Lower leg skin (tissue), 4 donors: Measurements from ENCODE around the gene CPA5. TPM values are rescaled to one million over a fixed set of nuclear protein-coding genes. Genes with fewer than 3 reads are reported as not detected.

Source experiments
- DNase-seq, 2 donors: peaks; one replicate each; pipeline ENCODE4 v3.0.0-alpha.2; 2019; ENCODE audit warnings: low spot score in 2 of 2
- H3K4me3 ChIP-seq: fragments of 200-600 bp; sonication (generic); 2 replicates; pipeline ENCODE4 v1.5.1; 2017; ENCODE audit warnings: mild to moderate bottlenecking, low read depth; ENCODE audit not compliant: poor library complexity, severe bottlenecking
- CTCF ChIP-seq, 3 donors: fragments of 450-650 bp; IDR thresholded peaks; one replicate each; pipeline ENCODE4 v1.5.1; 2016; ENCODE audit warnings: antibody characterized with exemption in 3 of 3, mild to moderate bottlenecking in 3 of 3, moderate library complexity in 2 of 3
- POLR2A ChIP-seq, 2 donors: fragments of 450-650 bp; IDR thresholded peaks; one replicate each; pipeline ENCODE4 v1.6.1; 2016 to 2017; ENCODE audit warnings: antibody characterized with exemption in 2 of 2, mild to moderate bottlenecking in 1 of 2, moderate library complexity in 1 of 2
- WGBS, 2 donors: methylation state at CpG; one replicate each; pipeline ENCODE4 v1.1.5; 2018; 5-methylcytosine and 5-hydroxymethylcytosine counted together
- intact Hi-C: fragments of 100-400 bp; cut with DNase I; formaldehyde crosslinking; loops from one replicate; pipeline ENCODE4 v1.15.0; 2023; ENCODE audit warnings: low total_unique reads
- total RNA-seq, 4 donors: library from RNA; depleted of rRNA; stranded (reverse); fragments of >200 nt; gene quantifications; one replicate each; pipeline ENCODE4 v1.1.0, GENCODE V29; 2016

The CPA5 gene
- total RNA-seq, 4 donors from 2014 or later: not detected

GRCh38 chr7:130394421-130395195 is 50.0 kb downstream of the CPA5 start:
- no peak for TF ChIP-seq CTCF (IDR thresholded peaks at IDR 0.05)
- no peak for TF ChIP-seq POLR2A (IDR thresholded peaks at IDR 0.05)
- WGBS, 2 donors: 82 to 85% methylated on average over 7 of the region's 7 CpGs
- intact Hi-C loops: no loop called here
- no peak overlapping the region for H3K4me3 ChIP-seq
- no peak for DNase-seq

GRCh38 chr7:130395421-130395820 is 50.8 kb downstream of the CPA5 start:
- no peak for DNase-seq
- H3K4me3 ChIP-seq: no peak overlapping the region
- TF ChIP-seq CTCF (IDR thresholded peaks at IDR 0.05) (no peak), POLR2A (IDR thresholded peaks at IDR 0.05) (no peak)
- 75 to 78% methylated on average over 5 of the region's 5 CpGs for WGBS, 2 donors
- intact Hi-C loops: no loop called here

- intact Hi-C loops: no loop called here
- WGBS, 2 donors: 59 to 64% methylated on average over 3 of the region's 3 CpGs
- DNase-seq: no peak
Measured at GRCh38 chr7:130396109-130396508, 51.5 kb downstream of the CPA5 start.

GRCh38 chr7:130397051-130397757 is 52.6 kb downstream of the CPA5 start:
- TF ChIP-seq CTCF (IDR thresholded peaks at IDR 0.05) (no peak), POLR2A (IDR thresholded peaks at IDR 0.05) (no peak)
- 69 to 70% methylated on average over 7 of the region's 7 CpGs for WGBS, 2 donors
- no peak overlapping the region for H3K4me3 ChIP-seq
- DNase-seq: no peak
- intact Hi-C loops: no loop called here

More at GRCh38 chr7:130396109-130396508, 51.5 kb downstream of the CPA5 start:
- TF ChIP-seq CTCF (IDR thresholded peaks at IDR 0.05): no peak
- TF ChIP-seq POLR2A (IDR thresholded peaks at IDR 0.05): no peak
- no peak overlapping the region for H3K4me3 ChIP-seq

- DNase-seq: no peak
- 80 to 86% methylated on average over 3 of the region's 3 CpGs for WGBS, 2 donors
- intact Hi-C loops: no loop called here
- no peak overlapping the region for H3K4me3 ChIP-seq
- TF ChIP-seq CTCF (IDR thresholded peaks at IDR 0.05) (no peak), POLR2A (IDR thresholded peaks at IDR 0.05) (no peak)
Measured at GRCh38 chr7:130397758-130398073, 53.1 kb downstream of the CPA5 start.
